HepG2 (cell line): ENCODE measurements around the gene NRL. TPM values are rescaled to one million over a fixed set of nuclear protein-coding genes. Genes with fewer than 3 reads are reported as not detected.
A peak's percentile ranks its signal among the peaks of the same experiment; 100 is the strongest.

Experiments
- CBX5 ChIP-seq: sonication (generic); formaldehyde crosslinking; IDR thresholded peaks from 2 replicates; pipeline ENCODE4 v1.4.0; 2020; ENCODE audit warnings: missing genetic modification reagents, borderline replicate concordance
- HDAC6 ChIP-seq: fragments of 200-600 bp; sonication (generic); IDR thresholded peaks from 2 replicates; pipeline ENCODE4 v1.7.0; 2017; ENCODE audit warnings: mild to moderate bottlenecking, antibody characterized with exemption, low read length, low read depth
- KDM3A ChIP-seq: IDR thresholded peaks from 2 replicates; pipeline ENCODE4 v1.6.1; 2018; ENCODE audit warnings: low read depth, missing compliant biosample characterization
- NFATC3 ChIP-seq: sonication (generic); formaldehyde crosslinking; IDR thresholded peaks from 2 replicates; pipeline ENCODE4 v1.5.1; 2020; ENCODE audit warnings: mild to moderate bottlenecking, missing genetic modification reagents
- NFYC ChIP-seq: IDR thresholded peaks from 2 replicates; pipeline ENCODE4 v1.6.1; 2016; ENCODE audit warnings: missing genetic modification reagents, missing compliant biosample characterization
- PTBP1 ChIP-seq: fragments of 200-400 bp; formaldehyde crosslinking; IDR thresholded peaks from 2 replicates; pipeline ENCODE4 v1.6.1; 2018; ENCODE audit warnings: low read length, low read depth; ENCODE audit not compliant: poor library complexity, severe bottlenecking
- RORA ChIP-seq: sonication (generic); formaldehyde crosslinking; IDR thresholded peaks from 2 replicates; pipeline ENCODE4 v1.5.0; 2020; ENCODE audit warnings: mild to moderate bottlenecking, missing genetic modification reagents, moderate library complexity
- TCF7 ChIP-seq: sonication (generic); IDR thresholded peaks from 2 replicates; pipeline ENCODE4 v1.6.1; 2016; ENCODE audit warnings: antibody characterized with exemption, low read depth
- XRCC5 ChIP-seq: fragments of 200-400 bp; formaldehyde crosslinking; optimal IDR thresholded peaks from 2 replicates; pipeline ENCODE3; 2017; ENCODE audit warnings: mild to moderate bottlenecking, low read length
- ZNF136 ChIP-seq: sonication (generic); formaldehyde crosslinking; IDR thresholded peaks from 2 replicates; pipeline ENCODE4 v1.8.1; 2022; ENCODE audit warnings: low read depth, mild to moderate bottlenecking, moderate library complexity, missing genetic modification reagents
- ZNF296 ChIP-seq: sonication (generic); formaldehyde crosslinking; conservative IDR thresholded peaks from 2 replicates; pipeline ENCODE4 v1.5.0; 2020; ENCODE audit warnings: mild to moderate bottlenecking, missing genetic modification reagents
- ZNF343 ChIP-seq: sonication (generic); formaldehyde crosslinking; IDR thresholded peaks from 2 replicates; pipeline ENCODE4 v1.4.0; 2020; ENCODE audit warnings: mild to moderate bottlenecking, missing genetic modification reagents
- ZNF558 ChIP-seq: sonication (generic); formaldehyde crosslinking; IDR thresholded peaks from 2 replicates; pipeline ENCODE4 v1.9.0; 2022; ENCODE audit warnings: mild to moderate bottlenecking, missing genetic modification reagents, borderline replicate concordance
- ZNF777 ChIP-seq: sonication (generic); formaldehyde crosslinking; IDR thresholded peaks from 2 replicates; pipeline ENCODE4 v1.4.0; 2020; ENCODE audit warnings: missing genetic modification reagents
- ZSCAN29 ChIP-seq: sonication (generic); formaldehyde crosslinking; conservative IDR thresholded peaks from 2 replicates; pipeline ENCODE4 v1.4.0; 2020; ENCODE audit warnings: mild to moderate bottlenecking, missing genetic modification reagents
- polyA plus RNA-seq, 8 experiments: library from polyadenylated mRNA; depleted of rRNA in 3 of 8; stranded (reverse) in 7 of 8; unstranded in 1 of 8; fragments of >200 nt; fragmentation: Illumina TruSeq in 4 of 8; extraction: Trizol in 4 of 8; gene quantifications; 2 replicates each; pipeline versions ENCODE4 v1.2.1 to v1.2.3, GENCODE V29; 2011 to 2016; ENCODE audit warnings: low read depth in 4 of 8, missing spikeins in 1 of 8, mixed read lengths in 1 of 8; ENCODE audit not compliant: insufficient read depth in 1 of 8
- total RNA-seq, 5 experiments: library from RNA; depleted of rRNA; stranded (reverse); fragments of >200 nt; fragmentation: Illumina TruSeq; extraction: Trizol; gene quantifications; 2 replicates each; pipeline ENCODE4 v1.2.3, GENCODE V29; 2016; ENCODE audit warnings: low read depth in 1 of 5
- TF ChIP-seq, protein P1 (sequence below): IDR thresholded peaks from 2 replicates; pipeline ENCODE4 v1.6.1; 2016
- TF ChIP-seq, protein P2 (sequence below): sonication (generic); formaldehyde crosslinking; IDR thresholded peaks from 2 replicates; pipeline ENCODE4 v1.8.0; 2022; ENCODE audit warnings: mild to moderate bottlenecking, missing genetic modification reagents
- TF ChIP-seq, protein P3 (sequence below), 2 experiments: fragments of 450-650 bp in 1 of 2; sonication (generic) in 1 of 2; formaldehyde crosslinking; IDR thresholded peaks; 2 replicates each; pipeline versions ENCODE4 v1.5.0 to v1.8.0; 2020 to 2022; ENCODE audit warnings: mild to moderate bottlenecking in 1 of 2, missing genetic modification reagents in 1 of 2
- TF ChIP-seq, protein P4 (sequence below): sonication (generic); formaldehyde crosslinking; IDR thresholded peaks from 2 replicates; pipeline ENCODE4 v1.4.0; 2020; ENCODE audit warnings: mild to moderate bottlenecking, missing genetic modification reagents

The NRL gene
- total and polyA plus RNA-seq, 2 of the 13 experiments (the other 11 are each of a cell fraction or from before 2014, with no cell fraction given): 2.5 to 4.7 TPM

DNA sequence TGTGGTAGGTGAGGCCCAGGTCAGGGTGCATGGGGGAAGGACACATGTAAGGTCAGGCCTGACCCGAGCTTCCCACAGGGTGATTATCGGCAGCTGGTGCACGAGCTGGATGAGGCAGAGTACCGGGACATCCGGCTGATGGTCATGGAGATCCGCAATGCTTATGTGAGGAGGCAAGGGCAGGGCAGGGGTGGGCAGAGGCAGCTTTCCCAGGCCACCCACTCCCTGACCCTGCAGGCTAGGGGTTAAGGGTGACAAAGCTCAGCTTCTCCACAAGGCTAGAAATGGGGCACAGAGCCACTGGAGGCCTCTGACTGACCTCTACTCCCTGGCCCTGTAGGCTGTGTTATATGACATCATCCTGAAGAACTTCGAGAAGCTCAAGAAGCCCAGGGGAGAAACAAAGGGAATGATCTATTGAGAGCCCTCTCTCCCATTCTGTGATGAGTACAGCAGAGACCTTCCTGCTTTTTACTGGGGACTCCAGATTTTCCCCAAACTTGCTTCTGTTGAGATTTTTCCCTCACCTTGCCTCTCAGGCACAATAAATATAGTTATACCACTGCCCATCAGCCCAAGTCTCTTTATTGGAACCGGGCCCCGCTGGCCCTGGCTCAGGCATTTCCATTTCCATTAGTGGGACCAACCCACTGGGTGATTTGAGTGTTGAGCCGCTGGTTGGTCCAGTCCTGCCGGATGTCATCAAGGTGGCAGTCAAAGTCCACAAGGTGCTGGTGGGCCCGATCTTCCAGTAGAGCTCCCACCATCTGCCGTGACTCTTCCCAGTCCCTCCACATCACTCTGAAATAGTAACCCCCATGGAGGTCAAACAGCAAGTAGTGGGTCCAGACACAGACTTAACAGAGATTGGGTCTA lies 23.9 kb upstream of the NRL start (continued):
- TF ChIP-seq ZNF777 (CRISPR knock-in tag): no peak
- TF ChIP-seq, protein P1, sequence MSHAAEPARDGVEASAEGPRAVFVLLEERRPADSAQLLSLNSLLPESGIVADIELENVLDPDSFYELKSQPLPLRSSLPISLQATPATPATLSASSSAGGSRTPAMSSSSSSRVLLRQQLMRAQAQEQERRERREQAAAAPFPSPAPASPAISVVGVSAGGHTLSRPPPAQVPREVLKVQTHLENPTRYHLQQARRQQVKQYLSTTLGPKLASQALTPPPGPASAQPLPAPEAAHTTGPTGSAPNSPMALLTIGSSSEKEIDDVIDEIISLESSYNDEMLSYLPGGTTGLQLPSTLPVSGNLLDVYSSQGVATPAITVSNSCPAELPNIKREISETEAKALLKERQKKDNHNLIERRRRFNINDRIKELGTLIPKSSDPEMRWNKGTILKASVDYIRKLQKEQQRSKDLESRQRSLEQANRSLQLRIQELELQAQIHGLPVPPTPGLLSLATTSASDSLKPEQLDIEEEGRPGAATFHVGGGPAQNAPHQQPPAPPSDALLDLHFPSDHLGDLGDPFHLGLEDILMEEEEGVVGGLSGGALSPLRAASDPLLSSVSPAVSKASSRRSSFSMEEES (CRISPR knock-in tag): no peak
- TF ChIP-seq ZNF136 (CRISPR knock-in tag): no peak
- no peak for TF ChIP-seq HDAC6
- 0 out of 2 replicates have a peak, but pooled peaks have one; percentile 51 for TF ChIP-seq KDM3A
- no peak for TF ChIP-seq ZNF558 (CRISPR knock-in tag)
- TF ChIP-seq RORA (CRISPR knock-in tag): no peak
- TF ChIP-seq, protein P2, sequence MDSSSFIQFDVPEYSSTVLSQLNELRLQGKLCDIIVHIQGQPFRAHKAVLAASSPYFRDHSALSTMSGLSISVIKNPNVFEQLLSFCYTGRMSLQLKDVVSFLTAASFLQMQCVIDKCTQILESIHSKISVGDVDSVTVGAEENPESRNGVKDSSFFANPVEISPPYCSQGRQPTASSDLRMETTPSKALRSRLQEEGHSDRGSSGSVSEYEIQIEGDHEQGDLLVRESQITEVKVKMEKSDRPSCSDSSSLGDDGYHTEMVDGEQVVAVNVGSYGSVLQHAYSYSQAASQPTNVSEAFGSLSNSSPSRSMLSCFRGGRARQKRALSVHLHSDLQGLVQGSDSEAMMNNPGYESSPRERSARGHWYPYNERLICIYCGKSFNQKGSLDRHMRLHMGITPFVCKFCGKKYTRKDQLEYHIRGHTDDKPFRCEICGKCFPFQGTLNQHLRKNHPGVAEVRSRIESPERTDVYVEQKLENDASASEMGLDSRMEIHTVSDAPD (CRISPR knock-in tag): peak; percentile 77; the same call in 1 of the 2 replicates
- no peak for TF ChIP-seq XRCC5
- no peak for TF ChIP-seq ZSCAN29 (CRISPR knock-in tag)
- TF ChIP-seq TCF7: no peak
- peak; percentile 55; the same call in 1 of the 2 replicates for TF ChIP-seq CBX5 (CRISPR knock-in tag)
- peak; percentile 33 for TF ChIP-seq PTBP1
- no peak for TF ChIP-seq ZNF343 (CRISPR knock-in tag)
- no peak for TF ChIP-seq NFATC3 (CRISPR knock-in tag)
- TF ChIP-seq, protein P3, sequence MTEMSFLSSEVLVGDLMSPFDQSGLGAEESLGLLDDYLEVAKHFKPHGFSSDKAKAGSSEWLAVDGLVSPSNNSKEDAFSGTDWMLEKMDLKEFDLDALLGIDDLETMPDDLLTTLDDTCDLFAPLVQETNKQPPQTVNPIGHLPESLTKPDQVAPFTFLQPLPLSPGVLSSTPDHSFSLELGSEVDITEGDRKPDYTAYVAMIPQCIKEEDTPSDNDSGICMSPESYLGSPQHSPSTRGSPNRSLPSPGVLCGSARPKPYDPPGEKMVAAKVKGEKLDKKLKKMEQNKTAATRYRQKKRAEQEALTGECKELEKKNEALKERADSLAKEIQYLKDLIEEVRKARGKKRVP (CRISPR knock-in tag; IDR thresholded peaks at IDR 0.05): no peak
- no peak for TF ChIP-seq NFYC (CRISPR knock-in tag)
- no peak for TF ChIP-seq ZNF296
- TF ChIP-seq, protein P4, sequence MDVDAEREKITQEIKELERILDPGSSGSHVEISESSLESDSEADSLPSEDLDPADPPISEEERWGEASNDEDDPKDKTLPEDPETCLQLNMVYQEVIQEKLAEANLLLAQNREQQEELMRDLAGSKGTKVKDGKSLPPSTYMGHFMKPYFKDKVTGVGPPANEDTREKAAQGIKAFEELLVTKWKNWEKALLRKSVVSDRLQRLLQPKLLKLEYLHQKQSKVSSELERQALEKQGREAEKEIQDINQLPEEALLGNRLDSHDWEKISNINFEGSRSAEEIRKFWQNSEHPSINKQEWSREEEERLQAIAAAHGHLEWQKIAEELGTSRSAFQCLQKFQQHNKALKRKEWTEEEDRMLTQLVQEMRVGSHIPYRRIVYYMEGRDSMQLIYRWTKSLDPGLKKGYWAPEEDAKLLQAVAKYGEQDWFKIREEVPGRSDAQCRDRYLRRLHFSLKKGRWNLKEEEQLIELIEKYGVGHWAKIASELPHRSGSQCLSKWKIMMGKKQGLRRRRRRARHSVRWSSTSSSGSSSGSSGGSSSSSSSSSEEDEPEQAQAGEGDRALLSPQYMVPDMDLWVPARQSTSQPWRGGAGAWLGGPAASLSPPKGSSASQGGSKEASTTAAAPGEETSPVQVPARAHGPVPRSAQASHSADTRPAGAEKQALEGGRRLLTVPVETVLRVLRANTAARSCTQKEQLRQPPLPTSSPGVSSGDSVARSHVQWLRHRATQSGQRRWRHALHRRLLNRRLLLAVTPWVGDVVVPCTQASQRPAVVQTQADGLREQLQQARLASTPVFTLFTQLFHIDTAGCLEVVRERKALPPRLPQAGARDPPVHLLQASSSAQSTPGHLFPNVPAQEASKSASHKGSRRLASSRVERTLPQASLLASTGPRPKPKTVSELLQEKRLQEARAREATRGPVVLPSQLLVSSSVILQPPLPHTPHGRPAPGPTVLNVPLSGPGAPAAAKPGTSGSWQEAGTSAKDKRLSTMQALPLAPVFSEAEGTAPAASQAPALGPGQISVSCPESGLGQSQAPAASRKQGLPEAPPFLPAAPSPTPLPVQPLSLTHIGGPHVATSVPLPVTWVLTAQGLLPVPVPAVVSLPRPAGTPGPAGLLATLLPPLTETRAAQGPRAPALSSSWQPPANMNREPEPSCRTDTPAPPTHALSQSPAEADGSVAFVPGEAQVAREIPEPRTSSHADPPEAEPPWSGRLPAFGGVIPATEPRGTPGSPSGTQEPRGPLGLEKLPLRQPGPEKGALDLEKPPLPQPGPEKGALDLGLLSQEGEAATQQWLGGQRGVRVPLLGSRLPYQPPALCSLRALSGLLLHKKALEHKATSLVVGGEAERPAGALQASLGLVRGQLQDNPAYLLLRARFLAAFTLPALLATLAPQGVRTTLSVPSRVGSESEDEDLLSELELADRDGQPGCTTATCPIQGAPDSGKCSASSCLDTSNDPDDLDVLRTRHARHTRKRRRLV: no peak
